Activated CD4-positive, alpha-beta T cell treated with anti-CD3 and anti-CD28 coated beads, Interleukin-2, Interleukin-6, amounts not matched to agents 100 ng/mL and 50 ng/mL, durations not matched to agents 16 hours and 8 hours (primary cell): ENCODE results near the gene WDR36.

Experiments
- DNase-seq: peaks from one replicate; pipeline ENCODE4 v3.0.0-alpha.2; 2020

The WDR36 gene

GRCh38 chr5:111106320-111106948 is 14.3 kb downstream of the WDR36 start:
- no peak for DNase-seq

GRCh38 chr5:111107371-111107770 is 15.2 kb downstream of the WDR36 start:
- no peak for DNase-seq

- no peak for DNase-seq
These were observed 19.8 kb downstream of the WDR36 start for GRCh38 chr5:111111956-111112355.

- DNase-seq = no peak
These were observed 21.5 kb downstream of the WDR36 start for GRCh38 chr5:111113678-111114077.

DNA sequence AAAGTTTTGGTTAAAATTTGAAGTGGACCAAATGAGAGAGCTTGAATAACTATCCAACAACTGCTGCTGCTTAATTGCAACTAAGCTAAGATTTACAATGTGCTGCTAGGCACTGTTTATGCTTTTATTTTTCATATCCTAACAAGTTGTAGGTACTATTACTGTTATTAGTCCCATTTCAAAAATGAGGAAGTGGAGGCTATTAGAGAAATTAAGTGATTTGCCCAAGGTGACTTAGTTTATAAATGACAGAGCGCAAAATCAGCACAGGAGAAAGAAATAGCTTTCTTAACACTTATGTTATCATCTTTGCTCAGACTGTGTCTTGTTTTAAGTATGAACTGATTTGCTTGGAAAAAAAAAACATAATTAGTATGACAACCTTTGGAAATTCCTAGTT is 23.1 kb downstream of the WDR36 start:
- no peak for DNase-seq

DNA sequence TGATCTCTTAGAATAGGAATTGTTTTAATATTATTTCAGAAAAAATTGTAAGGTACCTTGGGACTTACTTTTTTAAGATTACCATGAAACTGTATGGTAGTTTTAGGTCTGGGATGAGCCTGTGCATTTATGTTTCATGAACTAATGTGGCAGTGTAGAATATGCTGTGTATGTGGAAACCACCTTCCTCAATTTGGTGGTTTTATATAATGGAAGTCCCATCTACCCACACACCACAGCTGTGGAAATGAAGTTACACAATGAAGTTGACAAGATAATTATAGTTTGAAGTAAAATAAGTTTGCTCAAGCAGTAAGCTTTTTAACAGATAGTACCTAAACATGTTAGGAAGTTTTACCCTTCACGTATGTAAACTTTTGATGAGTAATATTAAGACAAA is 24.4 kb downstream of the WDR36 start:
- no peak for DNase-seq

DNA sequence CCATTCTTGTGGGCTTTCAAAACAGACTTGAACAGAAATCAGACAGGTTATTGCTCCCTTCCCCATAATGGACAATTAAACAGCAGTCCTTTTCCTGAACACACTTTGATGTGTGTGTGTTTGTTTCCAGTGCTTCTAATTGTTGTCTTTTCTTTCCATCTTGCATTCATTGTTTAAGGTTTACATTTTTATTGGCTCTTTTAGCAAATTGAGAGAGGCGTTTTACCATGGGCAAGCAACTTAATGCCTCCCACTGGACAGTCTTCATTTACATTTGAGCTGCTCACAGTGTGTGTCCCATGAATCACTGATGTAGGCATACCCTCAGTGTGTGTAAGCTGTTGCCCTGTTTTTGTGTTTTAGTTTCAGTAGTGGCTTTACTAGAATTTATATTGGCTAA is 25.0 kb downstream of the WDR36 start:
- no peak for DNase-seq

DNA sequence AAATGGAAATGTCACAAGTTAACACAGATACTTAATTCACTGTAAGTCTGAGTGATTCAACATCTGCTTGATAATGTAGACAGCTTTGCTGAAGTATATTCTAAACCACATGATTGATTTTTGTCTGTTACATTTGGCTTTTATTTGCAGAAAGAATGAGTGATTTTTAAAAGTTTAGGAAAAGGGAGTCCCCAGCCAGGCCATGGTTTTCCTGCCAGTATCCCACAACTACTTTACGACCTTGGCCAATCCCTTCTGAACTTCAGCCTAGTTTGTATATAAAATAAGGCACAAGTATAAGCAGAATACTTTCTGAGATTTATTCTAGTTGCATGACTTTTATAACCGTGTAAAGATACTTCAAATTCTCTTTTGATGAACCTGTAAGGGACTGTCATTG is 27.1 kb downstream of the WDR36 start:
- no peak for DNase-seq

DNA sequence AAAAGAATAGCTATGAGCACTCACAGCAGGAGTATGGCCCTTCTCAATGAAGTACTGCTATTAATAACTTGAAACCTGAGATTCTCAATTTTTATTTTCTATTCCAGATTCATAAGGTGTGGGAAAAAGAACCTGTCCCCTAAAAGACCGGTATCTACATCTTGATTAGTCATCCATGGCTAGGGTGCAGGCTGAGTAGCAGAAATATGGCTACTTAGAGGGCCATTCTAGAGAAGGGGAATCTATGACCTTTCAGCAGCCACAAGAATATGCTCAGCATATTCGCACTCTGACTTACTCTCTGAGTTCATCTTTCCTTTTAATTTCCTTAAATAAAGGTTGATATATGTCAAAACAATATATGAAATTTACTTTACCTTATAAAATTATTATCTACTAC is 27.7 kb downstream of the WDR36 start:
- no peak for DNase-seq

GRCh38 chr5:111120911-111121310 is 28.8 kb downstream of the WDR36 start:
- DNase-seq = no peak

- DNase-seq = no peak
These were observed 29.8 kb downstream of the WDR36 start for GRCh38 chr5:111121926-111122325.

DNA sequence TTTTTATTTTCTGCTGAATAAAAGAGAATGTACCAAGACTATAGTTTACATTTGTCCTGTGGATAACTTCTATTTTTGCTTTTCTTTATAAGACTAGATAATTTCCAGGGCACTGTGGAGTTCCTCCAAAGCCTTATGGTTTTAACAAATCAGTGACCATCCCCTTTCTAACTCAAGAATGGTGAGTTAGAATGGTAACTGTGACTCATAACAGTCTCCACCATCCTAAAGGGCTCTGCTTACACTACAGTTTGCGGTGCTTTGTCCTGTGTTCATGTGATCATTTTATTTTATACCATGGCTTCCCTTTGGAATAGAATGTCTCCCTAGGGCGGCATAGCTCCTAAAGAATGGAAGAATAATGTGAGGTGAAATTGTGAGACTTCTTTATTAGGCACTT is 30.2 kb downstream of the WDR36 start:
- peak; percentile 17 for DNase-seq

GRCh38 chr5:111124793-111125192 is 32.6 kb downstream of the WDR36 start:
- peak; percentile 17 for DNase-seq

DNA sequence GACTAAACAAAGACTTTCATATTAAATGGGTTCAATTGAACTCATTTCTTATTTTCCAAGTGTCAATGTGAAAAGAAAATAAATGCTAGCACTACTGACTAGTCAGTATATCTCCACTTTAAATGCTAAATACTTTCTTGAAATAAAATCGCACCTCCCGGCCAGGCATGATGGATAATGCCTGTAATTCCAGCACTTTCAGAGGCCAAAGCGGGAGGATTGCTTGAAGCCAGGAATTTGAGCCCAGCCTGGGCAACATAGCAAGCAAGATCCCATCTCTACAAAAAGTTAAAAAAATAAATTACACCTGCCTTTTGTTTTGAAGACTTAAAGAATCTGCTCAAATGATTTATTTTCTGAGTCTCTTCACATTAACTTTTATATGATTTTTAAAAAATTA is 34.7 kb downstream of the WDR36 start:
- DNase-seq = no peak

GRCh38 chr5:111127453-111128195 is 35.5 kb downstream of the WDR36 start:
- no peak for DNase-seq

- no peak for DNase-seq
These were observed 37.8 kb downstream of the WDR36 start for GRCh38 chr5:111129938-111130337.

DNA sequence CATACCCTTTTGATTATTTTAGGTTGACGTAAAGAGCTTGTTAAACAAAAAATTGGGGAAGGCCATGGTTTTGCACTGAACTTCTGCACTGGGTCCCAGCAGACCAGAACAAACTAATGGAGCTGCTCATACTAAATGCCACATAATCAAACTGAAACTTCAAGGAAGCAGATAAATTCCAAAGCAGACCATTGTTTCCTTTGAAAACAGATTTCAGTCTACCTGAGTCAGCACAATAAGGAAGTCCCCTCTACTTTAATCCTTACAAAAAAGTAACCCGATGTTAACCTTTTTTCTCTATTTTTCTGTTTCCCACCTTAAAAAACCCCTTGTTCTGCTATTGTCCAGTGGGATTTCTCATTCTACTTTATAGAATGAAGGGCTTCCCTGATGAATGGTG is 39.2 kb downstream of the WDR36 start:
- DNase-seq = no peak

DNA sequence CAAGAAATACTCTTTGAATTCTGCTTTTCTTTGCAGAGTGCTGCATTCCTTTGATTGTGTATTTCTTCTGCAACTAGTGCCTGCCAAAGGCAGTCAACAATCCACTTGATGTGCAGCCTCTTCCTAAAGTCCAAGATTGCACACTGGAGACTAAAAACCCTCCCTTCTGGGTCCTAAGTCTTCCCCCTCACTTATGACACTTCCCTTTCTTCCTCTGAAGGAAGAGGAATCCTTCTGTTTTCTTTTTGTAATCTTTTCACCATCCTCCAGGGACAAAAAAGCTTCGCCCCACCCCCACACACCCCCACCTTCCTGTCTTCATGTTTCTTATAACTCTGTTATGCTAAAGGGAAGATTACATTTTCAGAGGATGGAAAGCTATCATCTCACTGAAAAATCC is 39.9 kb downstream of the WDR36 start:
- no peak for DNase-seq

- DNase-seq = no peak
These were observed 40.7 kb downstream of the WDR36 start for GRCh38 chr5:111132731-111133435.

GRCh38 chr5:111133436-111133751 is 41.2 kb downstream of the WDR36 start:
- no peak for DNase-seq

- no peak for DNase-seq
These were observed 41.9 kb downstream of the WDR36 start for GRCh38 chr5:111134087-111134486.

DNA sequence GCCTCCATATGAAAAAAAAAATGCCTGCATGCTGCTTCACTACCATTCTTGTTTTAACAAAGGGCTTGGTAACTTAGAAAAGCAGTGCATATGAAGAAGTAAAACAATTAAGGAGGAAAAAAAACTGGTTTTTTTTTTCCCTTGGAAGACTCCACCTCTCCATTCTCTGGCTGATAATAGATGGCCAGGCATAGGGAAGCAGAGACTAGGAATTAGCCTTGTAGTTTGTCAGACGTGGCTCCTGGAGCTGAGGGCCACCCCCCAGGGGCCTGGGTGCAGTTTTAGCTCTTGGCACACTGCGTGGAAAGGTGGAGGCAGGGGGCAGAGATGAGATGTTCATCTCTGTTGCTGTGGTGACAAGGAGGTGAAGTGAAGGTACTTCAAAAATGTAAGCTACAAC is 42.7 kb downstream of the WDR36 start:
- DNase-seq = no peak

- no peak for DNase-seq
These were observed 43.2 kb downstream of the WDR36 start for GRCh38 chr5:111135363-111135762.

- DNase-seq = no peak
These were observed 43.8 kb downstream of the WDR36 start for GRCh38 chr5:111135946-111136345.
